Measurements from ENCODE around the gene APOH.

Gene APOH

DNA sequence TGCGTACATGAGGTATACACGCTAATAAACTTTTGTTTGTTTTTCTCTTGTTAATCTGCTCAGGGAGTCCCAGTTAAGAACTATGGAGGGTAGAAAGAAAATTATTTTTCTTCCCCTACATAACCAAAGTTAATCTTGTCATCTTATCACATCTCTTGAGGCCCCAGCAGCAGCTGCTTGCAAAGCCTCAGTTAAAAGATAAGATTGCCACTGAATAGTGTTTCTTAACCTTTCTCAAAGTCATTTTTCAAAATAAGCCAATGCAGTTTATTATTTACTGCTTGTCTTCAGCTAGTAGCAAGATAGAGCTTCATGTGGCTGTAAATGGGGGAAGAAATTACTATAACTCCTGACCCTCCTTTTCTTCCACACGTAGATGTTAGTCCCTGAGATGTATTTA lies 21.5 kb upstream of the APOH start:
- H3K36me3 ChIP-seq (replicated peaks) = no peaks in the 10 kb centered on the region
- no peaks in the 10 kb centered on the region for H3K27me3 ChIP-seq (replicated peaks)
- in situ Hi-C loops (cut with HindIII; ENCODE audit: low pct_ligation_motif_present, low sequenced_read_pairs) = no loop called here
- no peak overlapping the region for H3K27ac ChIP-seq
- DNase-seq = no peak
- H3K4me3 ChIP-seq (ENCODE audit: low read depth, low read length) = no peak overlapping the region
- TF ChIP-seq, protein P1, sequence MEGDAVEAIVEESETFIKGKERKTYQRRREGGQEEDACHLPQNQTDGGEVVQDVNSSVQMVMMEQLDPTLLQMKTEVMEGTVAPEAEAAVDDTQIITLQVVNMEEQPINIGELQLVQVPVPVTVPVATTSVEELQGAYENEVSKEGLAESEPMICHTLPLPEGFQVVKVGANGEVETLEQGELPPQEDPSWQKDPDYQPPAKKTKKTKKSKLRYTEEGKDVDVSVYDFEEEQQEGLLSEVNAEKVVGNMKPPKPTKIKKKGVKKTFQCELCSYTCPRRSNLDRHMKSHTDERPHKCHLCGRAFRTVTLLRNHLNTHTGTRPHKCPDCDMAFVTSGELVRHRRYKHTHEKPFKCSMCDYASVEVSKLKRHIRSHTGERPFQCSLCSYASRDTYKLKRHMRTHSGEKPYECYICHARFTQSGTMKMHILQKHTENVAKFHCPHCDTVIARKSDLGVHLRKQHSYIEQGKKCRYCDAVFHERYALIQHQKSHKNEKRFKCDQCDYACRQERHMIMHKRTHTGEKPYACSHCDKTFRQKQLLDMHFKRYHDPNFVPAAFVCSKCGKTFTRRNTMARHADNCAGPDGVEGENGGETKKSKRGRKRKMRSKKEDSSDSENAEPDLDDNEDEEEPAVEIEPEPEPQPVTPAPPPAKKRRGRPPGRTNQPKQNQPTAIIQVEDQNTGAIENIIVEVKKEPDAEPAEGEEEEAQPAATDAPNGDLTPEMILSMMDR (IDR thresholded peaks at IDR 0.05; ENCODE audit: low read depth, low read length, missing control alignments) = no peak

DNA sequence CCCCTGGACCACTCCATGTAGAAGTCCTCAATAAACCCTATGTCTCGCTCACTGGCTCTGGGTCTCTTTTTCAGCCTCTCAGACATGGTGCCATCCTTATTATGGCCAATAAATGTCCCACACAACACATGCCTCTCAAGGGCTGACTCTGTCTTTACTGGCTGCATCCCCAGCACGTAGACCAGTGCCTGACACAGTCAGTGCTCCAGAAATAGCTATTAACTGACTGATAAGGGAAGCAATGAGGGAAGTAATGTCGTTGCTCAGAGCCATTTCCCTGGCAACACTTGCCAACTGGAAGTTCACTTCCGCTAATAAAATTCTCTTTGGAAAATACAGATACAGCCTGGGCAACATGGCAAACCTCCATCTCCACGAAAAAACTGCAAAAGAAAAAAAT lies 19.1 kb upstream of the APOH start:
- H3K4me3 ChIP-seq (ENCODE audit: low read depth, low read length) = no peak overlapping the region
- in situ Hi-C loops (cut with HindIII; ENCODE audit: low pct_ligation_motif_present, low sequenced_read_pairs) = no loop called here
- no peak for DNase-seq
- no peaks in the 10 kb centered on the region for H3K27me3 ChIP-seq (replicated peaks)
- TF ChIP-seq, protein P1 (IDR thresholded peaks at IDR 0.05; ENCODE audit: low read depth, low read length, missing control alignments) = no peak
- no peak overlapping the region for H3K27ac ChIP-seq
- H3K36me3 ChIP-seq (replicated peaks) = no peaks in the 10 kb centered on the region

DNA sequence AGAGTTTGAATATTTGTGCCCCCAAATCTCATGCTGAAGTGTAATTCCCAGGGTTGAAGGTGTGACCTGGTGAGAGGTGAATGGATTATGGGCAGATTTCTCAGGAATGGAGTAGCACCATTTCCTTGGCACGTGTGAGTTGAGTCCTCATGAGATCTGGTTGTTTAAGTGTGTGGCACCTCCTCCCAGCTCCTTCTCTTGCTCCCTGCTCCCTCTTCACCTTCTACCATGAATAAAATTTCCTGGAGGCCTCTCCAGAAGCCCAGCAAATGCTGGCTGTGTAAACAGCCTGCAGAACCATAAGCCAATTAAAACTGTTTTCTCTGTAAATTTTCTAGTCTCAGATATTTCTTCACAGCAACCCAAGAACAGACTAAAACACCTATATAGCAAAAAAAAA lies 12.6 kb upstream of the APOH start:
- H3K4me3 ChIP-seq (ENCODE audit: low read depth, low read length) = no peak overlapping the region
- DNase-seq = no peak
- no peaks in the 10 kb centered on the region for H3K36me3 ChIP-seq (replicated peaks)
- in situ Hi-C loops (cut with HindIII; ENCODE audit: low pct_ligation_motif_present, low sequenced_read_pairs) = no loop called here
- TF ChIP-seq, protein P1 (IDR thresholded peaks at IDR 0.05; ENCODE audit: low read depth, low read length, missing control alignments) = no peak
- H3K27ac ChIP-seq = no peak overlapping the region
- no peaks in the 10 kb centered on the region for H3K27me3 ChIP-seq (replicated peaks)

DNA sequence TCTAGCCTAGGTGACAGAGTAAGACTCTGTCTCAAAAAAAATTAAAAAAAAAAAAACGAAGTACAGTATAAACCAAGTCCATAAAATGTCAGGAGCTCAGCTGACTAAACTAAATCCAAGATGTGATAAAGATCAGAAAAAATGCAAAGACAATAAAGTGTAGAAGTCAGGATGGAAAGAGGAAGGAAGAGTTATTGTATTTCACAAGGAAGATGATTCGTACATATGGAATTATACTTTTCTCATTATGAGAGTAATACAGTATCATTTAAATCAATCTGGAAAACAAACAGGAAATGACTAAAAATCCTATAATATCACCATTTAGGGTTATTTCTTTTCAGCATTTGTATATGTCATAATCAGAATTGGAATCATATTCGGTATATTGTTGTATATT lies 11.4 kb upstream of the APOH start:
- Histone ChIP-seq H3K4me3 (ENCODE audit: low read depth, low read length) (no peak overlapping the region), H3K27ac (no peak overlapping the region), H3K27me3 (replicated peaks) (no peaks in the 10 kb centered on the region), H3K36me3 (replicated peaks) (no peaks in the 10 kb centered on the region)
- in situ Hi-C loops (cut with HindIII; ENCODE audit: low pct_ligation_motif_present, low sequenced_read_pairs) = no loop called here
- TF ChIP-seq, protein P1 (IDR thresholded peaks at IDR 0.05; ENCODE audit: low read depth, low read length, missing control alignments) = no peak
- no peak for DNase-seq

DNA sequence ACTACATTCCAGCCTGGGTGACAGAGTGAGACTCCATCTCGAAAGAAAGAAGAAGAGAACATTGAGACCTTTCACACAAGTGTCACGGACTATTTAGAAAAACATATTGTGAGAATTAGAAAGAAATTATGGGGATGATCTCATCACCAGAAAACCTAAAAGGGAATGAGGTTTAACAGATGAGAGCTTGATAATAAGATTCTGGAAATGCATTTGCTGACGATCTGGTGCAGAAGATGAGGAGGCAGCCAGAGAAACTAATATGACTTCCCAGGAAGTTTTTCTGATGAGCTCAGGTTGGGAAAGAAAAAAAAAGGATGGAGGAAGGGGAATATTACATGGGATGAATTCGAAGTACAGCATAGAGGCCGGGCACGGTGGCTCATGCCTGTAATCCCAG lies 10.8 kb upstream of the APOH start:
- Histone ChIP-seq H3K27ac (no peak overlapping the region), H3K36me3 (replicated peaks) (no peaks in the 10 kb centered on the region), H3K4me3 (ENCODE audit: low read depth, low read length) (no peak overlapping the region), H3K27me3 (replicated peaks) (no peaks in the 10 kb centered on the region)
- in situ Hi-C loops (cut with HindIII; ENCODE audit: low pct_ligation_motif_present, low sequenced_read_pairs) = no loop called here
- TF ChIP-seq, protein P1 (IDR thresholded peaks at IDR 0.05; ENCODE audit: low read depth, low read length, missing control alignments) = no peak
- DNase-seq = no peak

DNA sequence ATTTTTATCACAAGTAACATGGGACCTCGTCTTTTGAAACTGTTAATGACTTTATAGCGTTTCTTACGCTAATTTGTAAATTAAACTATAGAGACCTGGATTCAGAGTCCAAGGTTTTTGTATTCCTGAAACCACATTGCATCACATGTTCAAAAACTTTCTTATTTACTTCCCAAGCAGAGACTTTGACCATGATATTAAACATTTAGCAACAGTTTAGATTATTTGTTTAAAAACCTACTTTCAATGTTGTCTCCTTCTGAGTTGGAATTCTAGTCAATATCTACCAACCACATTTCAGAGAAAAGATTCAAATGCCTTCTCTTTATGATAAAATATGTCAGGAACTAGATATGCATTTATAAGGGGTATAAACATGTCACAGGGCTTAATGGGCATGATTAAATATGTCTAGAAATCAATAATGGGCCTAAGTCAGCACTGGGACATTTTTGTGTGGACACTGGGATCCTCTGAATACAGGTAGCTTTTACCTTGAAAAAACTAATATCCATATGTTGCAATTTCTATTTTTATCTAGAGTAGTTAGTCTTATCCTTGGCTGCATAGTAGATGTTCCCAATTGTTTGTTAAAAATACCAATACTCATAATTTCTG lies 6.3 kb upstream of the APOH start:
- in situ Hi-C loops (cut with HindIII; ENCODE audit: low pct_ligation_motif_present, low sequenced_read_pairs) = no loop called here
- Histone ChIP-seq H3K4me3 (ENCODE audit: low read depth, low read length) (no peak overlapping the region), H3K36me3 (replicated peaks) (no peaks in the 10 kb centered on the region), H3K27me3 (replicated peaks) (no peaks in the 10 kb centered on the region), H3K27ac (no peak overlapping the region)
- TF ChIP-seq, protein P1 (IDR thresholded peaks at IDR 0.05; ENCODE audit: low read depth, low read length, missing control alignments) = no peak
- no peak for DNase-seq

Measured in brain microvascular endothelial cell (primary cell).